Measurements from ENCODE around the gene MTX1. TPM values are rescaled to one million over a fixed set of nuclear protein-coding genes. Genes with fewer than 3 reads are reported as not detected.
"Not testable (repeated sequence)": the region's sequence is repeated elsewhere in the genome, so short reads cannot be mapped to it uniquely, and the experiment has no call there.

MTX1 gene, protein sequence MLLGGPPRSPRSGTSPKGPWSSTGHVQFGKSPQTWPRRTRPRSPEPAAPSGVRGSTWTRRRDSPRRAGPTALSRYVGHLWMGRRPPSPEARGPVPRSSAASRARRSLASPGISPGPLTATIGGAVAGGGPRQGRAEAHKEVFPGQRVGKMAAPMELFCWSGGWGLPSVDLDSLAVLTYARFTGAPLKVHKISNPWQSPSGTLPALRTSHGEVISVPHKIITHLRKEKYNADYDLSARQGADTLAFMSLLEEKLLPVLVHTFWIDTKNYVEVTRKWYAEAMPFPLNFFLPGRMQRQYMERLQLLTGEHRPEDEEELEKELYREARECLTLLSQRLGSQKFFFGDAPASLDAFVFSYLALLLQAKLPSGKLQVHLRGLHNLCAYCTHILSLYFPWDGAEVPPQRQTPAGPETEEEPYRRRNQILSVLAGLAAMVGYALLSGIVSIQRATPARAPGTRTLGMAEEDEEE
- polyA plus RNA-seq (2013, experiment 1 of 2), result 40.8 TPM
- 40.6 TPM for polyA plus RNA-seq (2013, experiment 2 of 2)

DNA sequence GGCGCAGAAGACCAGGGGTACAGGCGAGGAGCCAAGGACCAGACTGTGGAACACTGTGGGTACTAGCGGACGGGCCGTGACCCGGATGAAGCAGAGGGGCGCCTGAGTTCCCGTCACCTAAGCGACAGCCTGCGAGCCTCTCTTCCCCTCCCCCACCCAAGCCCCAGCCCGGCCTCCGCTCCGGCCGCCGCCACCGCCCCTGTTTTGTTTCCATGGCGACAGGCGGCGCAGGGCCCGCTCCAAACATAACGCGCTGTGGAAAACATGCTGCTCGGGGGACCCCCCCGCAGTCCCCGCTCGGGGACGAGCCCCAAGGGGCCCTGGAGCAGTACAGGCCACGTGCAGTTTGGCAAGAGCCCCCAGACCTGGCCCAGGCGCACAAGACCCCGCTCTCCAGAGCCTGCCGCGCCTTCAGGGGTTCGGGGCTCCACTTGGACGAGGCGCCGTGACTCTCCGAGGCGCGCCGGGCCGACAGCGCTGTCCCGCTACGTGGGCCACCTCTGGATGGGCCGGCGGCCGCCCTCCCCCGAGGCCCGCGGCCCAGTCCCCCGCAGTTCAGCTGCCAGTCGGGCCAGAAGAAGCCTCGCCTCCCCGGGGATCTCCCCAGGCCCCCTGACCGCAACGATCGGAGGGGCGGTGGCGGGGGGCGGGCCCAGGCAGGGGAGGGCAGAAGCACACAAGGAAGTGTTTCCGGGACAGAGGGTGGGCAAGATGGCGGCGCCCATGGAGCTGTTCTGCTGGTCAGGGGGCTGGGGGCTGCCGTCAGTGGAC, at the start of gene MTX1:
TSS of gene MTX1 (plus strand) at position 155 of the 771 bp plus-strand sequence. CDS start at position 265, 110 bp downstream.
- peak within 1 kb of the TSS; percentile 16 for H2BK120ac ChIP-seq (ENCODE audit: low read depth, low read length)
- peaks cover 7% of the 10 kb centered on the region for H3K4me1 ChIP-seq (ENCODE audit: control insufficient read depth, low read depth, low read length)
- peak within 1 kb of the TSS; percentile 91 for H3K4me2 ChIP-seq (ENCODE audit: low read length)
- no peak within 1 kb of the TSS for H3K23ac ChIP-seq (ENCODE audit: low read length)
- H3K56ac ChIP-seq (ENCODE audit: low read length), result peak within 1 kb of the TSS; percentile 98
- H3K9ac ChIP-seq (ENCODE audit: low read length), result peak within 1 kb of the TSS; percentile 79
- peak within 1 kb of the TSS; percentile 61 for H3K4ac ChIP-seq (ENCODE audit: low read depth, low read length)
- no peaks in the 10 kb centered on the region for H3K79me1 ChIP-seq (ENCODE audit: low read length)
- H3K79me2 ChIP-seq (ENCODE audit: control insufficient read depth, insufficient read depth, low read length), result no peaks in the 10 kb centered on the region
- no peaks in the 10 kb centered on the region for H3K27me3 ChIP-seq (ENCODE audit: insufficient read depth, low read length, poor library complexity)
- peak within 1 kb of the TSS; percentile 64 for H3K4me3 ChIP-seq (ENCODE audit: low read length)
- peak within 1 kb of the TSS; percentile 65 for H2BK5ac ChIP-seq (ENCODE audit: low read length)
- peak; percentile 96 for DNase-seq
- H3K36me3 ChIP-seq (ENCODE audit: control insufficient read depth, insufficient read depth, low read length), result no peaks in the 10 kb centered on the region
- no peak within 1 kb of the TSS for H2BK15ac ChIP-seq (replicated peaks; ENCODE audit: low read depth)
- peak within 1 kb of the TSS; percentile 65 for H3K27ac ChIP-seq (ENCODE audit: low read depth, low read length)
- no CpG with 5 or more reads among the region's 64 CpGs for WGBS (ENCODE audit: extremely low coverage, insufficient coverage, low lambda C conversion rate)
- peak within 1 kb of the TSS; percentile 71 for H4K5ac ChIP-seq (ENCODE audit: low read length)
- peak within 1 kb of the TSS; percentile 91 for H4K8ac ChIP-seq (ENCODE audit: low read depth, low read length)
- peak within 1 kb of the TSS; percentile 6 for H2AK5ac ChIP-seq (ENCODE audit: low read length)
- H3K18ac ChIP-seq (ENCODE audit: low read length), result peak within 1 kb of the TSS; percentile 44

DNA sequence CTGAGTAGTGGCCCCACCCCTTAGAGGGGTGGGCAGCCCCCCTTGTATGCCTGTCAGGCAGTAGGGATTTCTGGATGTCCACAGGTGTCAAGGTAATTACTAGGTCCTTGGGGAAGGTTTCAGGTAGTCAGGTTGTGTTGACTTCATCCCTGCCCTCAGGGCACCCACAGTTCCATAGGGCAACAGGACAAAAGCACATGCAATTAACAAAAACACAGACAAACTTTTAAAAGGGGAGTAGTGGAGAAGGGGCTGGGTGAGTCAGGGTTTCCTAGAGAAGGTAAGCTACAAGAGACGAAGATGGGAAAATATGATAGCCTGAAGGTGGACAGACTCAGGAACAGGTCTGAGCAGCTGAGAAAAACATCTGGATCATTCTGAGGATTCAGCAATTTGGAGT, 49.5 kb upstream of the MTX1 start:
- no peak overlapping the region for H3K4me2 ChIP-seq (ENCODE audit: low read length)
- H2BK120ac ChIP-seq (ENCODE audit: low read depth, low read length), result no peak overlapping the region
- H3K79me1 ChIP-seq (ENCODE audit: low read length), result no peaks in the 10 kb centered on the region
- no peak overlapping the region for H2BK5ac ChIP-seq (ENCODE audit: low read length)
- DNase-seq, result no peak
- no peak overlapping the region for H3K4ac ChIP-seq (ENCODE audit: low read depth, low read length)
- H3K23ac ChIP-seq (ENCODE audit: low read length), result no peak overlapping the region
- no peak overlapping the region for H3K56ac ChIP-seq (ENCODE audit: low read length)
- H2BK15ac ChIP-seq (replicated peaks; ENCODE audit: low read depth), result no peak overlapping the region
- H4K5ac ChIP-seq (ENCODE audit: low read length), result no peak overlapping the region
- H3K27ac ChIP-seq (ENCODE audit: low read depth, low read length), result no peak overlapping the region
- H3K4me1 ChIP-seq (ENCODE audit: control insufficient read depth, low read depth, low read length), result no peaks in the 10 kb centered on the region
- H2AK5ac ChIP-seq (ENCODE audit: low read length), result no peak overlapping the region
- no peak overlapping the region for H3K18ac ChIP-seq (ENCODE audit: low read length)
- no peak overlapping the region for H3K9ac ChIP-seq (ENCODE audit: low read length)
- H3K4me3 ChIP-seq (ENCODE audit: low read length), result no peak overlapping the region
- no peak overlapping the region for H4K8ac ChIP-seq (ENCODE audit: low read depth, low read length)
- H3K27me3 ChIP-seq (ENCODE audit: insufficient read depth, low read length, poor library complexity), result no peaks in the 10 kb centered on the region
- no peaks in the 10 kb centered on the region for H3K36me3 ChIP-seq (ENCODE audit: control insufficient read depth, insufficient read depth, low read length)
- WGBS (ENCODE audit: extremely low coverage, insufficient coverage, low lambda C conversion rate), result no CpG with 5 or more reads among the region's 1 CpG
- H3K79me2 ChIP-seq (ENCODE audit: control insufficient read depth, insufficient read depth, low read length), result no peaks in the 10 kb centered on the region

DNA sequence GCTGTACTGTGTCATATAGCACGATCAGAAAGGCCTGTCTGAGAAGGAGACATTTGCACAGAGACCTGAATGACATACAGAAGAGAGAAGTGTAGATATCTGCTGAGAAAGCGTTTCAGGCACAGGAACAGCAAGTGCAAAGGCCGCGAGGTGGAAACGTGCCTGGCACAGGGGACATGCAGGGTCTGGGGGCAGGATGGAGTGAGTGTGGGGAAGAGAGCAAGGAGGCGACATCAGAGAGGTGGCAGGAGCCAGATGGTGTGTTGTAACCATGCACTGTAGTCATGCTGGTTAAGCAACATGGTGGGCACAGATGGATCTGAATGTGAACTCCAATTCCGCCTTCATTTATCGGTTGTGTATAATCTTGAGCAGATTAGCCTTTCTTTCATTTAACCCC, 48.4 kb upstream of the MTX1 start:
- H3K27me3 ChIP-seq (ENCODE audit: insufficient read depth, low read length, poor library complexity), result no peaks in the 10 kb centered on the region
- H3K23ac ChIP-seq (ENCODE audit: low read length), result no peak overlapping the region
- no peak overlapping the region for H2BK120ac ChIP-seq (ENCODE audit: low read depth, low read length)
- H3K56ac ChIP-seq (ENCODE audit: low read length), result no peak overlapping the region
- no peak overlapping the region for H3K4me2 ChIP-seq (ENCODE audit: low read length)
- H3K4ac ChIP-seq (ENCODE audit: low read depth, low read length), result no peak overlapping the region
- no peak overlapping the region for H3K27ac ChIP-seq (ENCODE audit: low read depth, low read length)
- H3K79me1 ChIP-seq (ENCODE audit: low read length), result no peaks in the 10 kb centered on the region
- no peak overlapping the region for H3K9ac ChIP-seq (ENCODE audit: low read length)
- H2AK5ac ChIP-seq (ENCODE audit: low read length), result no peak overlapping the region
- no peak overlapping the region for H3K18ac ChIP-seq (ENCODE audit: low read length)
- no CpG with 5 or more reads among the region's 8 CpGs for WGBS (ENCODE audit: extremely low coverage, insufficient coverage, low lambda C conversion rate)
- no peaks in the 10 kb centered on the region for H3K4me1 ChIP-seq (ENCODE audit: control insufficient read depth, low read depth, low read length)
- no peak overlapping the region for H2BK5ac ChIP-seq (ENCODE audit: low read length)
- no peak overlapping the region for H3K4me3 ChIP-seq (ENCODE audit: low read length)
- no peak for DNase-seq
- no peak overlapping the region for H2BK15ac ChIP-seq (replicated peaks; ENCODE audit: low read depth)
- no peak overlapping the region for H4K8ac ChIP-seq (ENCODE audit: low read depth, low read length)
- no peaks in the 10 kb centered on the region for H3K79me2 ChIP-seq (ENCODE audit: control insufficient read depth, insufficient read depth, low read length)
- H4K5ac ChIP-seq (ENCODE audit: low read length), result no peak overlapping the region
- H3K36me3 ChIP-seq (ENCODE audit: control insufficient read depth, insufficient read depth, low read length), result no peaks in the 10 kb centered on the region

DNA sequence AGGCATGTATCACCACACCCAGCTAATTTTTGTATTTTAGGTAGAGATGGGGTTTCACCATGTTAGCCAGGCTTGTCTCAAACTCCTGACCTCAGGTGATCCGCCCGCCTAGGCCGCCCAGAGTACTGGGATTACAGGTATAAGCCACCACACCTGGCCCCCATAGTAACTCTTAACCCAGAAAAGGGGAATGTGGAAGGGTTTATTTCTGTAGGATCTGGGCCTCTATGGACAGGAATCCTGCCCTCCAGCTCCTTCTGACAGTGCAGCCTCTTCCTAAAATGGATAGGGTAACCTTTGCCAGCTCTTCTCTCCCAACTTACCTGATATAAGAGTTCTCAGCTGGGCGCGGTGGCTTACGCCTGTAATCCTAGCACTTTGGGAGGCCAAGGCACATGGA, 45.9 kb upstream of the MTX1 start:
- not testable (repeated sequence) for H4K8ac ChIP-seq (ENCODE audit: low read depth, low read length); H4K5ac ChIP-seq (ENCODE audit: low read length); H3K36me3 ChIP-seq (ENCODE audit: control insufficient read depth, insufficient read depth, low read length); H3K27ac ChIP-seq (ENCODE audit: low read depth, low read length); H3K4me1 ChIP-seq (ENCODE audit: control insufficient read depth, low read depth, low read length); H3K56ac ChIP-seq (ENCODE audit: low read length); H3K27me3 ChIP-seq (ENCODE audit: insufficient read depth, low read length, poor library complexity); H3K4ac ChIP-seq (ENCODE audit: low read depth, low read length); H3K18ac ChIP-seq (ENCODE audit: low read length); H3K4me3 ChIP-seq (ENCODE audit: low read length); H2AK5ac ChIP-seq (ENCODE audit: low read length); H3K4me2 ChIP-seq (ENCODE audit: low read length); H3K79me2 ChIP-seq (ENCODE audit: control insufficient read depth, insufficient read depth, low read length); H2BK5ac ChIP-seq (ENCODE audit: low read length); H3K79me1 ChIP-seq (ENCODE audit: low read length); H2BK120ac ChIP-seq (ENCODE audit: low read depth, low read length); H2BK15ac ChIP-seq (replicated peaks; ENCODE audit: low read depth); H3K23ac ChIP-seq (ENCODE audit: low read length); DNase-seq; H3K9ac ChIP-seq (ENCODE audit: low read length)
- WGBS (ENCODE audit: extremely low coverage, insufficient coverage, low lambda C conversion rate), result no CpG with 5 or more reads among the region's 6 CpGs

DNA sequence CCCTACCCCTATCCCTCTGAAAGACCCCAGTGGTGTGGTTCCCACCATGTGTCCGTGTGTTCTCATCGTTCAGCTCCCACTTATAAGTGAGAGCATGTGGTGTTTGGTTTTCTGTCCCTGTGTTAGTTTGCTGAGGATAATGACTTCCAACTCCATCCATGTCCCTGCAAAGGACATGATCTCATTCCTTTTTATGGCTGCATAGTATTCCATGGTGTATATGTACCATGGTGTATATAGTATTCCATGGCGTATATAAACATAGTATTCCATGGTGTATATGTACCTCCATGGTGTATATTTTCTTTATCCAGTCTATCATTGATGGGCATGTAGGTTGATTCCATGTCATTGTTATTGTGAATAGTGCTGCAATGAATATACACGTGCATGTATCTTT, 44.7 kb upstream of the MTX1 start:
- not testable (repeated sequence) for H3K79me1 ChIP-seq (ENCODE audit: low read length); H3K23ac ChIP-seq (ENCODE audit: low read length); H3K36me3 ChIP-seq (ENCODE audit: control insufficient read depth, insufficient read depth, low read length); H3K27me3 ChIP-seq (ENCODE audit: insufficient read depth, low read length, poor library complexity); H3K9ac ChIP-seq (ENCODE audit: low read length); H3K4me1 ChIP-seq (ENCODE audit: control insufficient read depth, low read depth, low read length); H3K4me3 ChIP-seq (ENCODE audit: low read length); H2BK120ac ChIP-seq (ENCODE audit: low read depth, low read length); H2BK15ac ChIP-seq (replicated peaks; ENCODE audit: low read depth); H3K27ac ChIP-seq (ENCODE audit: low read depth, low read length); H2BK5ac ChIP-seq (ENCODE audit: low read length); H3K79me2 ChIP-seq (ENCODE audit: control insufficient read depth, insufficient read depth, low read length); H2AK5ac ChIP-seq (ENCODE audit: low read length); H3K18ac ChIP-seq (ENCODE audit: low read length); H4K5ac ChIP-seq (ENCODE audit: low read length); H3K4ac ChIP-seq (ENCODE audit: low read depth, low read length); H4K8ac ChIP-seq (ENCODE audit: low read depth, low read length); H3K4me2 ChIP-seq (ENCODE audit: low read length); DNase-seq; H3K56ac ChIP-seq (ENCODE audit: low read length)
- no CpG with 5 or more reads among the region's 4 CpGs for WGBS (ENCODE audit: extremely low coverage, insufficient coverage, low lambda C conversion rate)

Data from mesendoderm (in vitro differentiated cells).